Neural progenitor cell (in vitro differentiated cells): ENCODE data around the gene UBE2F. TPM values are rescaled to one million over a fixed set of nuclear protein-coding genes. Genes with fewer than 3 reads are reported as not detected.

Experiments used
- DNase-seq: peaks from one replicate; pipeline ENCODE4 v3.0.0-alpha.2; 2016; ENCODE audit warnings: low spot score
- H2AFZ ChIP-seq: fragments of 200-600 bp; sonication (generic); replicated peaks from 2 replicates; pipeline ENCODE4 v1.6.1; 2016; ENCODE audit warnings: antibody characterized with exemption
- H3F3A ChIP-seq: fragments of 200-600 bp; sonication (generic); 2 replicates; pipeline ENCODE4 v1.6.1; 2016; ENCODE audit warnings: antibody characterized with exemption, low read depth
- H3K27ac ChIP-seq: fragments of 200-600 bp; sonication (generic); 2 replicates; pipeline ENCODE4 v1.5.1; 2016; ENCODE audit warnings: mild to moderate bottlenecking
- H3K27me3 ChIP-seq: fragments of 200-600 bp; sonication (generic); 2 replicates; pipeline ENCODE4 v1.6.1; 2016; ENCODE audit warnings: mild to moderate bottlenecking, moderate library complexity
- H3K36me3 ChIP-seq: fragments of 200-600 bp; sonication (generic); 2 replicates; pipeline ENCODE4 v1.5.1; 2016
- H3K4me1 ChIP-seq: fragments of 200-600 bp; sonication (generic); 2 replicates; pipeline ENCODE4 v1.6.1; 2016; ENCODE audit warnings: mixed run types
- H3K4me2 ChIP-seq: fragments of 200-600 bp; sonication (generic); 2 replicates; pipeline ENCODE4 v1.6.1; 2016
- H3K4me3 ChIP-seq: fragments of 200-600 bp; sonication (generic); 2 replicates; pipeline ENCODE4 v1.5.1; 2016
- H3K79me2 ChIP-seq: fragments of 200-600 bp; sonication (generic); 2 replicates; pipeline ENCODE4 v1.6.1; 2016; ENCODE audit warnings: low read depth
- H3K9ac ChIP-seq: fragments of 200-600 bp; sonication (generic); 2 replicates; pipeline ENCODE4 v1.6.1; 2016
- H3K9me3 ChIP-seq: fragments of 200-600 bp; sonication (generic); 2 replicates; pipeline ENCODE4 v1.5.1; 2016; ENCODE audit warnings: low read depth
- H4K20me1 ChIP-seq: fragments of 200-600 bp; sonication (generic); 2 replicates; pipeline ENCODE4 v1.6.1; 2016; ENCODE audit warnings: low read depth
- H3K27ac Mint-ChIP-seq: 3 replicates; pipeline ENCODE4 v1.8.0; 2021; ENCODE audit warnings: mixed read lengths
- H3K27me3 Mint-ChIP-seq: 2 replicates; pipeline ENCODE4 v1.8.0; 2022; ENCODE audit warnings: low read depth, mild to moderate bottlenecking, inconsistent platforms, moderate library complexity, mixed read lengths; ENCODE audit not compliant: insufficient read depth
- H3K36me3 Mint-ChIP-seq: 3 replicates; pipeline ENCODE4 v1.8.0; 2021; ENCODE audit warnings: mixed read lengths
- H3K4me1 Mint-ChIP-seq: 3 replicates; pipeline ENCODE4 v1.8.0; 2021; ENCODE audit warnings: mixed read lengths
- H3K4me3 Mint-ChIP-seq: 3 replicates; pipeline ENCODE4 v1.8.0; 2021; ENCODE audit warnings: mild to moderate bottlenecking, moderate library complexity, mixed read lengths
- H3K9me3 Mint-ChIP-seq: 3 replicates; pipeline ENCODE4 v1.8.0; 2020; ENCODE audit warnings: mixed read lengths
- EZH2 ChIP-seq: fragments of 200-600 bp; sonication (generic); IDR thresholded peaks from 2 replicates; pipeline ENCODE4 v1.6.1; 2017; ENCODE audit warnings: antibody characterized with exemption, mild to moderate bottlenecking, moderate library complexity
- EZH2phosphoT487 ChIP-seq: fragments of 200-600 bp; sonication (generic); IDR thresholded peaks from 2 replicates; pipeline ENCODE4 v1.6.1; 2017; ENCODE audit warnings: antibody characterized with exemption
- total RNA-seq: library from RNA; depleted of rRNA; stranded (reverse); fragments of >200 nt; gene quantifications from 2 replicates; pipeline ENCODE4 v1.2.3, GENCODE V29; 2015; ENCODE audit warnings: low replicate concordance
- TF ChIP-seq, protein P1 (sequence below): fragments of 200-600 bp; sonication (generic); IDR thresholded peaks from 2 replicates; pipeline ENCODE4 v1.5.1; 2017; ENCODE audit warnings: antibody characterized with exemption, mild to moderate bottlenecking

UBE2F gene
- total RNA-seq, 1 donor from 2014 or later: 77.4 TPM

DNA sequence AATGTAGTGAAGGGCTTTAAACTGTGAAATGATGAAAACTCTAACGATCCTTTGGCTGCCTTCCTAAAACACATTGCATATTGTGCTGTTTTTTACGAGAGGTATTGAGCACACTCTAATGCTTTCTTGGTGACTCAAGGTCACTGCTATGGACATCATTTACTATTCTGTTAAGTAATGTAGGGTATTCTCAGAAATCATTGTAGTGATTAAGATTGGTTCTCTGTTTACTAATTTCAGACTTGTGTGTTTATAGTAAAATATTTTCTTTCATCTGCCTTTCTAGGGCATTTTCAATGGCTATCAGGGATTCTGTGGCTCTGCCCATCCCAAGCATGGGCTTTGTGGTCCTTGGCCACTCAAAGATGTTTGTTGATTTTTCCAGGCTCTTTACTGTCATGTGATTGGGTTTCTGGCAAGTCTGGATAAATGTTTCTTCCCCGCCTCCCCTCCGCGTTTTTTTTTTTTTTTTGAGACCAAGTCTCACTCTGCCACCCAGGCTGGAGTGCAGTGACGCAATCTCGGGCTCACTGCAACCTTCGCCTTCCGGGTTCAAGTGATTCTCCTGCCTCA is 29.3 kb downstream of the UBE2F start:
- H3K36me3 ChIP-seq: peaks cover 7% of the 10 kb centered on the region
- H2AFZ ChIP-seq: no peak overlapping the region
- H3K9me3 Mint-ChIP-seq: peaks cover 14% of the 10 kb centered on the region
- H3K36me3 Mint-ChIP-seq: peaks cover 28% of the 10 kb centered on the region
- H3K4me2 ChIP-seq: no peak overlapping the region
- no peaks in the 10 kb centered on the region for H3K27me3 Mint-ChIP-seq
- no peaks in the 10 kb centered on the region for H3K4me1 Mint-ChIP-seq
- no peaks in the 10 kb centered on the region for H4K20me1 ChIP-seq
- H3K9ac ChIP-seq: no peak overlapping the region
- H3K27ac Mint-ChIP-seq: no peak overlapping the region
- H3K4me1 ChIP-seq: no peaks in the 10 kb centered on the region
- H3K9me3 ChIP-seq: no peaks in the 10 kb centered on the region
- H3F3A ChIP-seq: no peaks in the 10 kb centered on the region
- H3K4me3 ChIP-seq: no peak overlapping the region
- DNase-seq: no peak
- TF ChIP-seq, protein P1, sequence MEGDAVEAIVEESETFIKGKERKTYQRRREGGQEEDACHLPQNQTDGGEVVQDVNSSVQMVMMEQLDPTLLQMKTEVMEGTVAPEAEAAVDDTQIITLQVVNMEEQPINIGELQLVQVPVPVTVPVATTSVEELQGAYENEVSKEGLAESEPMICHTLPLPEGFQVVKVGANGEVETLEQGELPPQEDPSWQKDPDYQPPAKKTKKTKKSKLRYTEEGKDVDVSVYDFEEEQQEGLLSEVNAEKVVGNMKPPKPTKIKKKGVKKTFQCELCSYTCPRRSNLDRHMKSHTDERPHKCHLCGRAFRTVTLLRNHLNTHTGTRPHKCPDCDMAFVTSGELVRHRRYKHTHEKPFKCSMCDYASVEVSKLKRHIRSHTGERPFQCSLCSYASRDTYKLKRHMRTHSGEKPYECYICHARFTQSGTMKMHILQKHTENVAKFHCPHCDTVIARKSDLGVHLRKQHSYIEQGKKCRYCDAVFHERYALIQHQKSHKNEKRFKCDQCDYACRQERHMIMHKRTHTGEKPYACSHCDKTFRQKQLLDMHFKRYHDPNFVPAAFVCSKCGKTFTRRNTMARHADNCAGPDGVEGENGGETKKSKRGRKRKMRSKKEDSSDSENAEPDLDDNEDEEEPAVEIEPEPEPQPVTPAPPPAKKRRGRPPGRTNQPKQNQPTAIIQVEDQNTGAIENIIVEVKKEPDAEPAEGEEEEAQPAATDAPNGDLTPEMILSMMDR: no peak
- TF ChIP-seq EZH2 (no peak), EZH2phosphoT487 (no peak)
- no peaks in the 10 kb centered on the region for H3K27me3 ChIP-seq
- no peaks in the 10 kb centered on the region for H3K79me2 ChIP-seq
- H3K27ac ChIP-seq: no peak overlapping the region
- no peak overlapping the region for H3K4me3 Mint-ChIP-seq

DNA sequence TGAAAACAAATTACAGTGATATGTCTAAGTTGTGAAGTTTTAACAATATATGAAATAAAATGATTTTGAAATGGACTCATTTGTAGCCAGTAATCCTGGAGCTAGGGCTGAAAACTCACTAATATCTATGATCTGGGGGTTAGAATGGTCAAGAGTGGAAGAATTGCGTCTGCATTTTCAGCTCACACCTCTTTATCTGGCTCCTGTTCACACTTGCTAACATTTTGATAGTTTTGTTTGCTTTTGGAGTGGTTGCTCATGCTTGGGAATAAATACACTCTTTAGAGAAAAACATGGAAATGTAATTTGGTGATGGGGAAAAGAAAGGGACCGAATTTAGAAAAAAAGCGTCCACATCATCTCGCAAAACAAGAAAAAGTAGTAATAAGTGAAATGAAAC is 30.7 kb downstream of the UBE2F start:
- no peaks in the 10 kb centered on the region for H3K79me2 ChIP-seq
- no peaks in the 10 kb centered on the region for H3F3A ChIP-seq
- H3K9me3 Mint-ChIP-seq: peaks cover 14% of the 10 kb centered on the region
- DNase-seq: no peak
- H3K27me3 ChIP-seq: no peaks in the 10 kb centered on the region
- H4K20me1 ChIP-seq: no peaks in the 10 kb centered on the region
- no peak overlapping the region for H3K4me2 ChIP-seq
- TF ChIP-seq EZH2phosphoT487: no peak
- no peak overlapping the region for H3K4me3 ChIP-seq
- no peak overlapping the region for H3K9ac ChIP-seq
- H2AFZ ChIP-seq: no peak overlapping the region
- H3K4me1 ChIP-seq: no peaks in the 10 kb centered on the region
- H3K9me3 ChIP-seq: no peaks in the 10 kb centered on the region
- no peak overlapping the region for H3K27ac ChIP-seq
- H3K27me3 Mint-ChIP-seq: no peaks in the 10 kb centered on the region
- H3K36me3 Mint-ChIP-seq: peaks cover 23% of the 10 kb centered on the region
- peaks cover 7% of the 10 kb centered on the region for H3K36me3 ChIP-seq
- H3K27ac Mint-ChIP-seq: no peak overlapping the region
- H3K4me1 Mint-ChIP-seq: no peaks in the 10 kb centered on the region
- no peak overlapping the region for H3K4me3 Mint-ChIP-seq

DNA sequence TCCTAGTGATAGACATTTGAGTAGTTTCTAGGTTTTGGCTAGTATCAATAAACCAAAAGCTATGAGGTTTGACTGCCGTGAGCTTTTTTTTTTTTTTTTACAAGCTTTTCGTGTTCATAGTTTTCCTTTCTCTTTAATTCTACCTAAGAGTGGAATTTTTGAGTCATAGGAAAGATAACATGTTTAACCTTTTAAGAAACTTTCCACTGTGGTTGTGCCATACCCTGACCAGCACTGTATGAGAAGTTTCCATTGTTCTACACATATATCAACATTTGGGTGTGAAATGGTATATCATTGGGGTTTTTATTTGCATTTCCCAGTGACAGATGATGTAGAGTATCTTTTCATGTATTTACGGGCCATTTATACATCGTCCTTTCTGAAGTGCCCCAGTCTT is 31.7 kb downstream of the UBE2F start:
- H2AFZ ChIP-seq: no peak overlapping the region
- H3K9me3 ChIP-seq: no peaks in the 10 kb centered on the region
- H3K36me3 ChIP-seq: peaks cover 7% of the 10 kb centered on the region
- DNase-seq: no peak
- H3F3A ChIP-seq: no peaks in the 10 kb centered on the region
- peaks cover 14% of the 10 kb centered on the region for H3K9me3 Mint-ChIP-seq
- no peak overlapping the region for H3K4me3 ChIP-seq
- H3K36me3 Mint-ChIP-seq: peaks cover 19% of the 10 kb centered on the region
- no peaks in the 10 kb centered on the region for H3K79me2 ChIP-seq
- no peak overlapping the region for H3K9ac ChIP-seq
- H4K20me1 ChIP-seq: no peaks in the 10 kb centered on the region
- H3K4me2 ChIP-seq: no peak overlapping the region
- H3K4me3 Mint-ChIP-seq: no peak overlapping the region
- TF ChIP-seq EZH2 (no peak), EZH2phosphoT487 (no peak)
- TF ChIP-seq, protein P1: no peak
- H3K4me1 Mint-ChIP-seq: no peaks in the 10 kb centered on the region
- no peak overlapping the region for H3K27ac ChIP-seq
- no peaks in the 10 kb centered on the region for H3K27me3 Mint-ChIP-seq
- H3K27me3 ChIP-seq: no peaks in the 10 kb centered on the region
- H3K27ac Mint-ChIP-seq: no peak overlapping the region
- no peaks in the 10 kb centered on the region for H3K4me1 ChIP-seq

GRCh38 chr2:238003234-238004031 is 36.6 kb downstream of the UBE2F start:
- Histone ChIP-seq H3K27ac (no peak overlapping the region), H3K27me3 (no peaks in the 10 kb centered on the region), H4K20me1 (peaks cover 14% of the 10 kb centered on the region), H2AFZ (no peak overlapping the region), H3K9ac (no peak overlapping the region), H3K9me3 (no peaks in the 10 kb centered on the region), H3K4me3 (no peak overlapping the region), H3K4me2 (no peak overlapping the region), H3K36me3 (peaks cover 7% of the 10 kb centered on the region), H3K79me2 (peaks cover 10% of the 10 kb centered on the region), H3K4me1 (no peaks in the 10 kb centered on the region), H3F3A (no peaks in the 10 kb centered on the region)
- H3K27me3 Mint-ChIP-seq: no peaks in the 10 kb centered on the region
- TF ChIP-seq, protein P1: no peak
- TF ChIP-seq EZH2phosphoT487: no peak
- no peak for TF ChIP-seq EZH2
- peaks cover 14% of the 10 kb centered on the region for H3K9me3 Mint-ChIP-seq
- no peak for DNase-seq
- H3K4me3 Mint-ChIP-seq: no peak overlapping the region
- H3K27ac Mint-ChIP-seq: no peak overlapping the region
- no peaks in the 10 kb centered on the region for H3K4me1 Mint-ChIP-seq
- peaks cover 24% of the 10 kb centered on the region for H3K36me3 Mint-ChIP-seq
